Gastroesophageal sphincter (tissue), 2 donors: ENCODE measurements around the gene RAB21.

Source experiments
- EP300 ChIP-seq: sonication (generic); formaldehyde crosslinking; IDR thresholded peaks from one replicate; pipeline ENCODE4 v1.6.1; 2017; ENCODE audit warnings: antibody characterized with exemption, mild to moderate bottlenecking
- POLR2A ChIP-seq, 2 donors: fragments of 450-650 bp; IDR thresholded peaks; one replicate each; pipeline ENCODE4 v1.6.1; 2017; ENCODE audit warnings: antibody characterized with exemption in 2 of 2, mild to moderate bottlenecking in 2 of 2, moderate library complexity in 1 of 2

DNA sequence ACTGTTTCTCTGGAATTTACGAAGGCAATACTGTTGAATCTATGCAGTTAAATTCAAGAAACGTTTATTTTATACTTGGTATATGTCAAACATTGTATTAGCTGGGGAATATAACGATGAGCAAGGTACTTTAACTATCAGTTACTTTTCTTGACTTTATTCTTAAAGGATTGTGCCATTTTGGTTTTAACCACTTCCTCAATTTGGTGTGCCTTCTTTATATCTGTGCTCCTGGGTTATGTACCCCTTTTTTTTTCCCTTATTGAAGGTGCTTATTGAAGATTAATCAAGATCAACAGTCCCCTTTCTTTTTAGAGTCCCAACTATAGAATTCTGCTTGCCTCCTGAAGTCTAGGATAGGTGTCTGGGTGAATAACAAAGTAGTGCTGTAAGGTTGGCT, 5.8 kb downstream of the RAB21 start:
- TF ChIP-seq EP300 (no peak), POLR2A (IDR thresholded peaks at IDR 0.05) (no peak)
